GM18867 (cell line): ENCODE data around the gene TRIOBP.

Experiments used
- ATAC-seq: cut with Tn5 transposase; IDR thresholded peaks from one replicate; pipeline ENCODE4 v1.9.1; 2021; ENCODE audit warnings: mild to moderate bottlenecking, moderate library complexity; ENCODE audit not compliant: unreplicated experiment

The TRIOBP gene

DNA sequence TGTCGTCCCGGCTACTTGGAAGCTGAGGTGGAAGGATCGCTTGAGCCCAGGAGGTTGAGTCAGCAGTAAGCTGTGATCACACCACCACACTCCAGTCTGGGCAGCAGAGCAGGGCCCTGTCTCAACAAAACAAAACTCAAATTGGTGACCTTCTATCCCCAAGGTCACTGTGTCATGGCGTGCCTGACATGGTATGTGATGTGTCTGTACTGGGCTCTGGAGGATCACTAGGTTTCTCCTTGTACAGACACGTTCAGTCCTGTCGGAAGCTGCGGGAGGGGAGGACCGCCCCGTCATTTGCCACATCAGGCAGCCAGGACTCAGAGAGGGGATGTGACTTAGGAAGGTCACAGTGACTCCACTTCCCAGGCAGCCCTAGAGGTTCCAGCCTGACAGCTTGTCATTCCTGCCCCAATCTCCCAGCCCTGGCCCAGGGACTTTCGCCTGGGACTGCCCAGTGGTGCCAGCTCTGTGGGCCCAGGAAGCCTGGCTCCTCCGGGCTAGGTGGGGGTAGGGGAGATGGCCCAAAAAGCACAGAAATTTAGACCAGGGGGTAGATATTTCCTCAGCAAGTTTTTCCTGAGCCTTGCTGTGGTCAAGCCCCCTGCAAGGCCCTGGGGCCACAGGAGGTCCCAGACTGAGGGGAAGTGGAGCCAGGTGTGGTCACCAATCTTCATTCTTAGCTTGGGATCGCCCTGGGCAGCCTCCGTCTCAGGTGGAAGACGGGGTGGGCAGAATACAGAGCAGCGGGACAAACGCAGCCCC lies 53.2 kb downstream of the TRIOBP start:
- ATAC-seq = no peak

GRCh38 chr22:37750596-37751162 lies 53.8 kb downstream of the TRIOBP start:
- no peak for ATAC-seq

DNA sequence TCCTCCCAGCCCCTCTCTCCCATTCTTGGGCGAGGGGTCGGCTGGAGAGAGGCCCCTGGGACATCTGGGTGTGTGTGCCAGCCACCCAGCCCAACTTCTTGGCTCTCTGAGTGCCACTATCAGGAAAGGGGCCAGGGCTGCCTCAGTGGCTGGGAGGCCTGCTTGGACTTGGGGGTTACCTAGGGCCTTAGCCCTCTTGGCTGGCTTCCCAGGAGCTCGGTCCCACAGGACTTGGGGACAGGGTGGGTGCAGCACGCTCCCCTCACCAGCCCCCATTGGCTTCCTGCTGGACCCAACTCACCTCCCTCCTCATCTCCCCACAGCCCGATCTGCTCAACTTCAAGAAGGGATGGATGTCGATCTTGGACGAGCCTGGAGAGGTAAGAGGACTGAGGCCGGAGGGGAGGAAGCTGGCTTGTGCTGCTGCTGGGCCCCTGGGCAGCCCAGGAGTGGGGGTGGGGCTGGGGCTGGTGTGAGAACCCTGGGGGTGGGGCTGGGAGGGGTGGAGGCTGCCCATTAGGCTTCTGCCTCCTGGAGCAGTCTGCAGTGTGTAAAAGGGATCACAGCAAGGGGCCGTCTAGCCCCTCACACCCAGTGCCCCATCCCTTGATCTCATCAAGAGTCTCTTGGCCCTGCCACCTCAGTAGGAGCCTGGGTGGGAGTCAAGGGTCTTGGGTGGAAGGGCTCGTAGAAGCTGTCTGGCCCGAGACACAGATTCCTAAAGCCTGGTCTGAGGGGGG lies 54.8 kb downstream of the TRIOBP start:
- ATAC-seq = no peak

- no peak for ATAC-seq
These were observed 55.6 kb downstream of the TRIOBP start for GRCh38 chr22:37752189-37753087.

DNA sequence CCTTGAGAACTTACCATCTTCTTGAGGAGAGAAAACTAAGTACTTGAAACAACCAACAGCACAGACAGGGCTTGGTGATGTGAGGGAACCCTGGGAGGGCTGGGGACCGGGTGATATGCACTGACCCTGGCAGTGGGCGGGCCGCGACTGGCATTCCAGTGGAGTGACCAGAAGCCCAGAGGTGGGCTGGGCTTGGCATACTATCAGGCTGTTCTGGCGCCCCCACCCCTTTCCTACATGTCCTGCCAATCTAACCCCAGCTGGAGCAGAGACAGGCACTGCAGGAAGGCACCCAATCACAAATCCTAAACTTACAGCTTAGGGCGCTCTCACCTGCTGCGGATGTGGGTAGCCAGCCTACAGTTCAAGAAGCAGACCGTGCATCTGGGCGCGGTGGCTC lies 56.9 kb downstream of the TRIOBP start:
- no peak for ATAC-seq

- no peak for ATAC-seq
These were observed 60.8 kb downstream of the TRIOBP start for GRCh38 chr22:37757663-37758062.

DNA sequence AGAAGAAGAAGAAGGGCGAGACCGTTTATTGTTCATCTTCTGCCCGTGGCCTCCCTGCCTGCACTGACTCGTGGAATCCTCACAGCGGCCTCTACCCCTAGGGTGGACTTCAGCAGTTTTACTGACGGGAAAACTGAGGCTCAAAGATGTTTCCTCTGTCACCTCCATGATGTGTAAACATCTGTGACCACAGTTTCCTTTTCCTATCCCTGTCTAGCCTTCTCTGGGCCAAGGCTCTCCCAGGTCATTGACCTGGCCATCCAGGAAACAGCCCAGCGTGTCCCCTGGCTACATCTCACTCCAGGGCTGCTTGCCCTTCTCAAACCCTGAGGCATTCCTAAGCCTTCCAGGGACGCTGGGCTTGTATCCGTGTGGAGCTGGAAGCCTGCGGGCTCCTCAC lies 61.8 kb downstream of the TRIOBP start:
- ATAC-seq = no peak

- no peak for ATAC-seq
These were observed 62.4 kb downstream of the TRIOBP start for GRCh38 chr22:37759281-37759680.

DNA sequence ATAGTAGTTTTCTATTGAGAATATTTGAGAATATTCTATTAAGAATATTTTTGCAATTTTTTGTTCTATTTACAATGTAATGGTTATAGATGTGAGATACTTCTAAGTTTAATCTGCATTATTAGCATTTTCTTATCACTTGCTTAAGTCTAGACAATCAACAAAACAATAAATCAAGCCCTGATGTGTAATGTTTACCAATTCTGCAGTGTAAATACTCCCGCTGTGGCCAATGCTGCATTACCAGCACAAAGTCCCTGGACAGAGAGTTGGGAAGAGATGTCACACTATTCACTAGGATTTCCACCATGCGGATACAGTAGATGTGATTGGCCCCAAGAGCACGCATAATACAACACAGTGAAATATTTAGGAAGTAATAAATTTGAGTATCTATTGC lies 63.3 kb downstream of the TRIOBP start:
- ATAC-seq = no peak

GRCh38 chr22:37762389-37762836 lies 65.6 kb downstream of the TRIOBP start:
- ATAC-seq = no peak

DNA sequence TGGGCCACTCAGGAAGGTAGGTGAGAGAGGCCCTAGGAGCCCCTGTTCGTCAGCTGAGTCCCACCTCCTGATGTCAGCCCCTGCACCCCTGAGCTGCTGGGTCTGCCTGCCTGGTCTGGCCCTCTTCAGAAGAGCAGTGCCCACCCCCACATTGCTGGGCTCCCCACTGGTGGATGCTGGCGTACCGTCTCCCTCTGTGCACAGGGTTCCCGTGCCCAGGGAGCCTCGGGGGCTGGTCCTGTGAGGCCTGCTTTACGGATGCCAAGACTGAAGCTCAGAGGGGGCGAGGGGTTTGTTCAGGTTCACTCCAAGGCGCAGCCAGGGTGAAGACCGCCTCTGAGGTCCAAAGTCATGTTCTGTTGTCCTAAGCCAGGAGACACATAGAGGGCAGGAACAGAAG lies 66.2 kb downstream of the TRIOBP start:
- no peak for ATAC-seq

DNA sequence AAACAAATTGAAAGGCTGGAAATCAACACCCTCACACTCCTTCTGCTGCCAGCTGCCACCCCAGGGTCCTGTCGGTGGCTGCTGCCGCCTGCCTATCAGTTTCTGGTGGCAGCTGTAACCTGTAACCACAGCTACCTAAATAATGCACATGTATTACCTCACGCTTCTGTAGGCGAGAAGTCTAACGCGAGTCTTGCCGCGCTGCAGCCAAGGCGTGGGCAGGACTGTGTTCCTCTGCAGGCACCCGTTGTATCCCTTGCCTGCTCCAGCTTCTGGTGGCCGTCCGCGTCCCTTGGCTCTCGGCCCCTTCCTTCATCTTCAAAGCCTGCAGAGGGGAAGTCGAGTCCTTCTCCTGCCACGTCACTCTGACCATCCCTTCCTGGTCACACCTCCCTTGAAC lies 66.8 kb downstream of the TRIOBP start:
- ATAC-seq = no peak

- no peak for ATAC-seq
These were observed 67.8 kb downstream of the TRIOBP start for GRCh38 chr22:37764622-37765021.

- no peak for ATAC-seq
These were observed 68.7 kb downstream of the TRIOBP start for GRCh38 chr22:37765498-37765897.

DNA sequence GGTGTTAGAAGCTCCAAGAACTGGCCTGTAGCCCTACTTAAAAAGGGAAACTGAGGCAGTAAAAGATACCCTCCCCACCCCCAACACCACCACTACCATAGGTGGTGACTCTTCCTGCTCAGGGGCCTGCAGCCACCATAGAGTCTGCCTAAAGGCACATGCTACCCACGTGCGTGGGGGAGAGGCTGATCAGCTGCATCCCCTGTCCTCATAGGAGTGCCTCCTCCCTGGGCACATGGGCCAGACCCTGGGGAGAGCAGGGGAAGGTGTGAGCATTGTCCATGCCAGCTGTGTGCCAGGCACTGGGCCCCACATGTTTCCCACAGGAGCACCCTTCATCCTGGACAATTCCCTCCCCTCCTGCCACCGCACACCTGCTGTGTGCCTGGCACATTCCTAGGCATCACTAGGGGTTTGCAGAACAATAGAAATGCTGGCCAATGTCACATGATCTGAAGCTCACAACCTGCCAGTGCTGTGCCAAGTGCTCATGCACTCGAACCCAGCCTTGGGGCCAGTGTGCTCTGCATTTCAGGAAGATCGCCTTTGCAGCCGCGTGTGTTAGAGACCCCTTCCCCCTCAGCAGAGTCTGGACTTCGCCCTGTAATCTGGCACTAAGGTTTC lies 69.2 kb downstream of the TRIOBP start:
- ATAC-seq = no peak

- ATAC-seq = no peak
These were observed 71.4 kb downstream of the TRIOBP start for GRCh38 chr22:37768273-37768672.

- no peak for ATAC-seq
These were observed 72.2 kb downstream of the TRIOBP start for GRCh38 chr22:37769056-37769455.

- ATAC-seq = no peak
These were observed 74.2 kb downstream of the TRIOBP start for GRCh38 chr22:37771081-37771480.

DNA sequence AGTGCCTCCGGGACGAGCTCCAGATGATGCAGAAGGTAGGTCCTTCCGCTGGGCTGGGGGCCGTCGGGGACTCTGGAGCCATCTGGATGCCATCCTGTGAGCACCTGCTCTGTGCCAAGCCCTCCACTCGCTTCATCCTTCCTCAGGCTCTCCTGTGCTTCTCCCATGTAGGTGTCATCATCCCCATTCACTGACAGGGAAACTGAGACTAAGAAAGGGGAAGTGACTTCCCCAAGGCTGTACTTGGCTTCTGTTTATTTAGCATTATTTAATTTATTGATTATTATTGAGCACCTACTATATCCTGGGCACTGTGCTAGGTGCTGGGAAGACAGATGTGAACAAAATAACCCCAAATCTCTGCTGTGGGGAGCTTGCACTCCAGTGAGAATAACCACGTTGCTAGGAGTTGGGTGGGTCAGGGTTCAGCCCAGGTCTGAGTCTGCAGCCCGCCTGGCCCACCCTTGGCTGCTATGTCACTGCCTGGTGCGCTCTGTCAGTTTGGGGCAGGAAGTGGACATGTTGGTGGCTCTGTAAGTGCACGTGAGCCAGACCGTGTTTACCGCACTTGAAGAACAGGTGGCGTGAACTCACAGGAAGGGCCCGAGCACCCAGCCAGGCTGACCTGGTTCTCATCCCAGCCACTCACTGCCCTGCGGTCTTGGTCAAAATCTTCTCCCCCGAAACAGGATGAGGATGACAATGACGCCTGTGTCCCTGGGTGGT lies 75.0 kb downstream of the TRIOBP start:
- no peak for ATAC-seq

- no peak for ATAC-seq
These were observed 77.9 kb downstream of the TRIOBP start for GRCh38 chr22:37774728-37775127.
